Stimulated activated naive B cell treated with anti-CD40 and anti-IgM and Interleukin-4, amounts not matched to agents 10 μg/mL and 1 μg/mL and 100 μg/mL, for 72 hours (primary cell): ENCODE measurements around the gene ADAT1.

Source experiments
- ATAC-seq, 2 donors: fragments of 150-1000 bp; cut with Tn5 transposase; replicated peaks; 2 replicates each; pipeline ENCODE4 v1.10.0; 2021; ENCODE audit warnings: moderate library complexity in 1 of 2
- DNase-seq: peaks from one replicate; pipeline ENCODE4 v3.0.0; 2021
- H3K27ac Mint-ChIP-seq: one replicate; pipeline ENCODE4 v1.8.0; 2022; ENCODE audit warnings: mild to moderate bottlenecking, mixed read lengths
- H3K27me3 Mint-ChIP-seq, 2 donors: one replicate each; pipeline ENCODE4 v1.8.0; 2022; ENCODE audit warnings: mixed read lengths in 2 of 2
- H3K36me3 Mint-ChIP-seq, 2 donors: one replicate each; pipeline ENCODE4 v1.8.0; 2022; ENCODE audit warnings: mixed read lengths in 2 of 2, mild to moderate bottlenecking in 1 of 2
- H3K4me1 Mint-ChIP-seq, 2 donors: one replicate each; pipeline ENCODE4 v1.8.0; 2022; ENCODE audit warnings: mixed read lengths in 2 of 2, mild to moderate bottlenecking in 1 of 2
- H3K4me3 Mint-ChIP-seq, 2 donors: one replicate each; pipeline ENCODE4 v1.8.0; 2022; ENCODE audit warnings: mild to moderate bottlenecking in 2 of 2, mixed read lengths in 2 of 2, moderate library complexity in 1 of 2
- H3K9me3 Mint-ChIP-seq, 2 donors: one replicate each; pipeline ENCODE4 v1.8.0; 2022; ENCODE audit warnings: mixed read lengths in 2 of 2, mild to moderate bottlenecking in 1 of 2

ADAT1 gene, protein sequence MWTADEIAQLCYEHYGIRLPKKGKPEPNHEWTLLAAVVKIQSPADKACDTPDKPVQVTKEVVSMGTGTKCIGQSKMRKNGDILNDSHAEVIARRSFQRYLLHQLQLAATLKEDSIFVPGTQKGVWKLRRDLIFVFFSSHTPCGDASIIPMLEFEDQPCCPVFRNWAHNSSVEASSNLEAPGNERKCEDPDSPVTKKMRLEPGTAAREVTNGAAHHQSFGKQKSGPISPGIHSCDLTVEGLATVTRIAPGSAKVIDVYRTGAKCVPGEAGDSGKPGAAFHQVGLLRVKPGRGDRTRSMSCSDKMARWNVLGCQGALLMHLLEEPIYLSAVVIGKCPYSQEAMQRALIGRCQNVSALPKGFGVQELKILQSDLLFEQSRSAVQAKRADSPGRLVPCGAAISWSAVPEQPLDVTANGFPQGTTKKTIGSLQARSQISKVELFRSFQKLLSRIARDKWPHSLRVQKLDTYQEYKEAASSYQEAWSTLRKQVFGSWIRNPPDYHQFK

GRCh38 chr16:75622761-75623605, at the start of gene ADAT1:
Gene ADAT1, minus strand, starts transcription at chr16:75623281. Its CDS starts 2,482 bp downstream, at chr16:75620799.
- peak; percentile 97 to 99 for ATAC-seq
- no peaks in the 10 kb centered on the region for H3K9me3 Mint-ChIP-seq
- H3K4me3 Mint-ChIP-seq: peak within 1 kb of the TSS; percentile 93 to 99
- H3K27me3 Mint-ChIP-seq: no peaks in the 10 kb centered on the region
- peak within 1 kb of the TSS; percentile 97 for H3K27ac Mint-ChIP-seq
- DNase-seq: peak; percentile 96
- peaks cover 19 to 28% of the 10 kb centered on the region in 2 donors for H3K4me1 Mint-ChIP-seq
- H3K36me3 Mint-ChIP-seq: peaks cover 40 to 55% of the 10 kb centered on the region in 2 donors

DNA sequence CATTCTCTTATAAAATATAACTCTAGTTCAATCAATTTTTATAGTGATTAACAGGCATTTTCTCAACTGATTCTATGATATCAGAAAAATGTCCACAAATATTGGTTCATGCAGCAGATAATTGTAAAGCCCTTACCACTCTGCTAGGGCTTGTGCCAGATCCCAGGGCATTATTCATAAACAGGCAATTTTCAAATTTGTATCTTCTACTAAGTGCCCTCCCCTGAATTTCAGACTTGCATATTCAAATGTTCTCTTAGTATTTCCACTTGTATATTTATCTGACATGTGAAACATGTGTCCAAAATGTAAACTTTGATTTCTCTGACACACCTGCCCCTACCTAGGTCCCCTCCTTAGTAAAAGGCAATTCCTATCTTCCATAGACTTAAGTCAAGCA, 44.4 kb upstream of the ADAT1 start:
- H3K27ac Mint-ChIP-seq: no peak overlapping the region
- DNase-seq: no peak
- H3K4me1 Mint-ChIP-seq: no peaks in the 10 kb centered on the region
- no peak for ATAC-seq
- H3K9me3 Mint-ChIP-seq: peaks cover 0 to 2% of the 10 kb centered on the region in 2 donors
- no peak overlapping the region for H3K4me3 Mint-ChIP-seq
- H3K36me3 Mint-ChIP-seq: peaks cover 2 to 8% of the 10 kb centered on the region in 2 donors
- H3K27me3 Mint-ChIP-seq: no peaks in the 10 kb centered on the region

GRCh38 chr16:75660726-75661302, 37.7 kb upstream of the ADAT1 start:
- peaks cover 0 to under 1% of the 10 kb centered on the region in 2 donors for H3K9me3 Mint-ChIP-seq
- H3K4me3 Mint-ChIP-seq: no peak overlapping the region
- no peak for DNase-seq
- no peak for ATAC-seq
- no peak overlapping the region for H3K27ac Mint-ChIP-seq
- H3K4me1 Mint-ChIP-seq: peaks cover 0 to 8% of the 10 kb centered on the region in 2 donors
- H3K36me3 Mint-ChIP-seq: peaks cover 25 to 26% of the 10 kb centered on the region in 2 donors
- H3K27me3 Mint-ChIP-seq: no peaks in the 10 kb centered on the region

DNA sequence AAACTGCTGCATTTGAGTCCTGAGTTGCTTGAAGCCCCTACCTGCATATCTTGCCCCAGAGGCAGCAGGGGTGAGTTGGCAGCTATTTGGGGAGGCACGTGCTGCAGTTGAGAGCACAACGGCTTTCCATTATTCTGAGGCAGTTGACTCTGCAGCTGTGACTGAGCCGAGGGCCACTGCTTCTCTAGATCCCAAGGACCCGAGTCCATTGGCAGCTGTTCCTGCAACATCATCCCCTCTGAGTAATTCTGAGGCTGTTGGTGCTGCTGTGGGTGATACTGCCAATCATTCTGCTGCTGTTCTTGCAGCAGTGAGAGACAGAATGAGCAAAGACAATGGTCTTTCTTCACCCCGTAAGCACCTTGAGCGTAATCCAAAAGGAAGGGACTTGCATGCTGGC, 37.2 kb upstream of the ADAT1 start:
- Mint-ChIP-seq H3K4me1 (peaks cover 0 to 8% of the 10 kb centered on the region in 2 donors), H3K9me3 (no peaks in the 10 kb centered on the region), H3K27ac (no peak overlapping the region), H3K27me3 (no peaks in the 10 kb centered on the region), H3K36me3 (peaks cover 26 to 27% of the 10 kb centered on the region in 2 donors), H3K4me3 (no peak overlapping the region)
- ATAC-seq (no peak), DNase-seq (no peak)

DNA sequence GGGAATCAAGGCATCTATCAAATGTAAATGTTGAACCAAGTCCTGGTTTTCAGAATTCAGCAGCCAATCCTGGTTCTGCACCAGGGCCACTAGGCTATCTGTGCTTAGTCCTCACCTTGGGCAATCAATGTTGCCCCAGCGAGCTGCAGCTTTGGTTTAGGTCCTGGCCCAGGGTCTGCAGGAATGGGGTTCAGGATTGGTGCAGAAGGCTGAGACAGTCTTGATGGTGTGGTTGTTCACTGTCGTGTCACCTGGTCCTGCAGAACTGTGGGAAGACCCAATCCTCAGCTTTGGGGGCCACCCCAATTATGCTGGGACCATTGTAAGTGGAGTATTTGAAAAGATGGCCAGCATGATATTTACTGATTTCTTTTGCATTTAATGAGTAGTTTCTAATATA, 35.1 kb upstream of the ADAT1 start:
- no peaks in the 10 kb centered on the region for H3K9me3 Mint-ChIP-seq
- ATAC-seq (no peak), DNase-seq (no peak)
- H3K36me3 Mint-ChIP-seq: peaks cover 37 to 38% of the 10 kb centered on the region in 2 donors
- no peak overlapping the region for H3K4me3 Mint-ChIP-seq
- H3K4me1 Mint-ChIP-seq: peaks cover 5 to 21% of the 10 kb centered on the region in 2 donors
- no peaks in the 10 kb centered on the region for H3K27me3 Mint-ChIP-seq
- H3K27ac Mint-ChIP-seq: no peak overlapping the region

DNA sequence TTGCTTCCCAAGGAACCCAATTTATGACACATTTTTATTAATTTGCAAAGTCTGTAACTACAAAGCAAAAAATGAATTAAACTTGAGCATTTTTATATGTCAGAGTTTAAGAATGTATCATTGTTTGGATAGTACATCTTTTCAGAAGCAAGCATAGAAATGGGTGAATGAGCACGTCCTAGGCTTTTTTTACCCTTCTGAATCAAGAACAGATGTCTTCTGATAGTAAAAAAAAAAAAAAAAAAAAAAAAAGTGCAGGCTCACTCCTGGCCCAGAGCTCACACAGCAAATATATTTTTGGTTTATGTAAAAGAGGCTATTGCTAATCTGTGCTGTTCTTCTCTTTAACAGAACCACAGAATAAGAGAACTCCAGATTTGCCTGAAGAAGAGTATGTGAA, 30.8 kb upstream of the ADAT1 start:
- H3K36me3 Mint-ChIP-seq: peaks cover 43 to 52% of the 10 kb centered on the region in 2 donors
- H3K4me3 Mint-ChIP-seq: no peak overlapping the region
- H3K4me1 Mint-ChIP-seq: peaks cover 20 to 54% of the 10 kb centered on the region in 2 donors
- H3K9me3 Mint-ChIP-seq: no peaks in the 10 kb centered on the region
- no peak for ATAC-seq
- no peak for DNase-seq
- H3K27me3 Mint-ChIP-seq: no peaks in the 10 kb centered on the region
- H3K27ac Mint-ChIP-seq: peak overlapping the region; percentile 78

DNA sequence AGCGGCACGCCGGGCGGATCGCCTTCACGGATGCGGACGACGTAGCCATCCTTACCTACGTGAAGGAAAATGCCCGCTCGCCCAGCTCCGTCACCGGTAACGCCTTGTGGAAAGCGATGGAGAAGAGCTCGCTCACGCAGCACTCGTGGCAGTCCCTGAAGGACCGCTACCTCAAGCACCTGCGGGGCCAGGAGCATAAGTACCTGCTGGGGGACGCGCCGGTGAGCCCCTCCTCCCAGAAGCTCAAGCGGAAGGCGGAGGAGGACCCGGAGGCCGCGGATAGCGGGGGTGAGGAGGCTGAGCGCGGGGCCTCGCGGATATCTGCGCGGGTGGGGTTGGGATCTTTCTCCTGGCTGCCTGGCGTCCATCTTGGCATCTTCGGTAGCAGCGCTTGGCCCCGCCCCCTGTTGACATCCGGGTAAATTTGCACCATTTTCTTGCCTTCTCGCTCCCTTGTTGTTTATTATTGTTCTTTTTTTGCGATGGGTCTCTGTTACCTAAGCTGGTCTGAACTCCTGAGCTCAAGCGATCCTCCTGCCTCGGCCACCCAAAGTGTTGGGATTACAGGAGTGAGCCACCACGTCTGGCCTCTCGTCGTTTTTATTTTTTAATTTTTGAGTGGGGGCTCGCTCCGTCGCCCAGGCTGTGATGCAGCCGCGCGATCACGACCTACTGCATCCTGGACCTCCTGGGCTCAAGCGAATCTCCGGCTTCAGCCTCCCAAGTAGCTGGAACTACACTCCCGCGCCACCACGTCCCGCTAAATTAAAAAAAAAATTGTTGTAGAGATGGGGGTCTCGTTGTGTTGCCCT, 25.4 kb upstream of the ADAT1 start:
- H3K36me3 Mint-ChIP-seq: peaks cover 32 to 43% of the 10 kb centered on the region in 2 donors
- ATAC-seq: peak; percentile 44 to 50
- no peaks in the 10 kb centered on the region for H3K9me3 Mint-ChIP-seq
- peak overlapping the region; percentile 97 for H3K4me3 Mint-ChIP-seq
- H3K27me3 Mint-ChIP-seq: no peaks in the 10 kb centered on the region
- H3K27ac Mint-ChIP-seq: peak overlapping the region; percentile 97
- peak; percentile 71 for DNase-seq
- H3K4me1 Mint-ChIP-seq: peaks cover 26 to 53% of the 10 kb centered on the region in 2 donors

DNA sequence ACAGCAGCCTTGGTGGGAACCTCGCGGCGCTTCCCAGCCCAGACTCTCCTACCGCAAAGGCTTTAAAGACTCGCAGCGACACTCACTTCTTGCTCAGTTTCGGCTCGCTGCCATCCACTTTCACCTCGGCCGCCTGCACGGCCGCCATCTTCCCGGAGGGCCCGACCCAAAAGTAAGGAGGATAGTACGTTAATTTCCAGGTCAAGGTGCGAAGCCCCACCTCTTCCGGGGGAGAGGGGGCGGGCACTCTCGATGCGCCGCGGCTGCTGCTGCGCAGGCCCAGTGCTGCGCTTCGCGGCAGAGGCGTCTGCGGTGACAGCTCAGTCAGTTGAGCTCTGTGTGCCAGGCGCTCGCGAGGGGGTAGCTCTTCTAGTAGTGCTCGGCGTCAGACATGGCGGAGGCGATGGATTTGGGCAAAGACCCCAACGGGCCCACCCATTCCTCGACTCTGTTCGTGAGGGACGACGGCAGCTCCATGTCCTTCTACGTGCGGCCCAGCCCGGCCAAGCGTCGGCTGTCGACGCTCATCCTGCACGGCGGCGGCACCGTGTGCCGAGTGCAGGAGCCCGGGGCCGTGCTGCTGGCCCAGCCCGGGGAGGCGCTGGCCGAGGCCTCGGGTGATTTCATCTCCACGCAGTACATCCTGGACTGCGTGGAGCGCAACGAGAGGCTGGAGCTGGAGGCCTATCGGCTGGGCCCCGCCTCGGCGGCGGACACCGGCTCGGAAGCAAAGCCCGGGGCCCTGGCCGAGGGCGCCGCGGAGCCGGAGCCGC, 24.6 kb upstream of the ADAT1 start, which contains the start of the genes KARS1 and TERF2IP:
Gene KARS1 (minus strand): TSS at position 174 of the 773 bp plus-strand sequence. CDS start 26 bp downstream, at position 148.
Gene TERF2IP (plus strand): TSS at position 282 of the 773 bp plus-strand sequence. CDS start 110 bp downstream, at position 392.
- peak within 1 kb of the TSS; percentile 99 for H3K27ac Mint-ChIP-seq
- peak within 1 kb of the TSS; percentile 97 for H3K4me3 Mint-ChIP-seq
- ATAC-seq: peak; percentile 90 to 94
- no peaks in the 10 kb centered on the region for H3K27me3 Mint-ChIP-seq
- DNase-seq: peak; percentile 95
- peaks cover 30 to 40% of the 10 kb centered on the region in 2 donors for H3K36me3 Mint-ChIP-seq
- no peaks in the 10 kb centered on the region for H3K9me3 Mint-ChIP-seq
- peaks cover 22 to 45% of the 10 kb centered on the region in 2 donors for H3K4me1 Mint-ChIP-seq

- no peaks in the 10 kb centered on the region for H3K9me3 Mint-ChIP-seq
- peak overlapping the region; percentile 97 for H3K4me3 Mint-ChIP-seq
- peaks cover 30 to 42% of the 10 kb centered on the region in 2 donors for H3K36me3 Mint-ChIP-seq
- H3K4me1 Mint-ChIP-seq: peaks cover 19 to 41% of the 10 kb centered on the region in 2 donors
- ATAC-seq (peak; percentile 12 to 16), DNase-seq (no peak)
- H3K27ac Mint-ChIP-seq: peak overlapping the region; percentile 99
- H3K27me3 Mint-ChIP-seq: no peaks in the 10 kb centered on the region
Observed at GRCh38 chr16:75647112-75647491, 24.0 kb upstream of the ADAT1 start.

- DNase-seq (no peak), ATAC-seq (no peak)
- Mint-ChIP-seq H3K9me3 (no peaks in the 10 kb centered on the region), H3K27ac (peak overlapping the region; percentile 11), H3K4me3 (peak overlapping the region; percentile 17 to 71), H3K36me3 (peaks cover 37 to 48% of the 10 kb centered on the region in 2 donors), H3K4me1 (peaks cover 12 to 22% of the 10 kb centered on the region in 2 donors), H3K27me3 (no peaks in the 10 kb centered on the region)
Observed at GRCh38 chr16:75644240-75645012, 21.3 kb upstream of the ADAT1 start.

- ATAC-seq (no peak), DNase-seq (no peak)
- H3K27ac Mint-ChIP-seq: no peak overlapping the region
- no peaks in the 10 kb centered on the region for H3K9me3 Mint-ChIP-seq
- H3K4me1 Mint-ChIP-seq: peaks cover 12 to 27% of the 10 kb centered on the region in 2 donors
- no peak overlapping the region for H3K4me3 Mint-ChIP-seq
- peaks cover 46 to 62% of the 10 kb centered on the region in 2 donors for H3K36me3 Mint-ChIP-seq
- H3K27me3 Mint-ChIP-seq: no peaks in the 10 kb centered on the region
Observed at GRCh38 chr16:75640598-75640997, 17.5 kb upstream of the ADAT1 start.

DNA sequence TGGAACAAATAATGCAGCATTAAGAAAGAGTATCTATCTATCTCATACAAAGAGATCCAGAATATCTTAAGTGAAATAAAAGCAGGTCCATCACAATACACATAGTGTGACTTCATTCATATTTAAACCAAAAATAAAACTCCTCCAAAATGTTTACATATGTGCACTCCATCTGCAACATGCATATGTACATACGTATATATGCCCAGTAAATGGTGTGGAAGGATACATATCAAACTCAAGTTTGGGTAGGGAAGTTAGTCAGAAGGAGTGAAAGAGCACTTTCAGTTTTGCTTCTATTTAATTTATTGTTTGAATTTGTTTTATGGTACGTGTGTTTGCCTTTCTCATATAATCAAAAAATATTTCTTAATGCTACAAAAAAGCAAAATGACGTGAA, 12.0 kb upstream of the ADAT1 start:
- Mint-ChIP-seq H3K4me3 (no peak overlapping the region), H3K9me3 (no peaks in the 10 kb centered on the region), H3K27me3 (no peaks in the 10 kb centered on the region), H3K4me1 (peaks cover 0 to 5% of the 10 kb centered on the region in 2 donors), H3K27ac (no peak overlapping the region), H3K36me3 (peaks cover 46 to 61% of the 10 kb centered on the region in 2 donors)
- DNase-seq (no peak), ATAC-seq (no peak)
